ENCODE results near the gene OR56B4.

Gene OR56B4

GRCh38 chr11:6156628-6157359 lies 49.3 kb downstream of the OR56B4 start:
- Histone ChIP-seq H3K4me2 (ENCODE audit: low read length) (no peak overlapping the region), H3K79me2 (no peaks in the 10 kb centered on the region), H3K36me3 (ENCODE audit: control insufficient read depth, insufficient read depth, low read length) (no peaks in the 10 kb centered on the region), H2AFZ (no peak overlapping the region), H3K9ac (no peak overlapping the region), H3K9me3 (ENCODE audit: control insufficient read depth, low read length) (no peaks in the 10 kb centered on the region), H3K4me1 (no peaks in the 10 kb centered on the region), H3K4me3 (ENCODE audit: low read depth, low read length) (no peak overlapping the region), H3K27me3 (ENCODE audit: control insufficient read depth, insufficient read depth, low read length) (no peaks in the 10 kb centered on the region), H3K27ac (no peak overlapping the region)
- no peak for TF ChIP-seq CTCF (IDR thresholded peaks at IDR 0.05)
